Measurements from ENCODE around the gene TSPOAP1. TPM values are rescaled to one million over a fixed set of nuclear protein-coding genes. Genes with fewer than 3 reads are reported as not detected.

The TSPOAP1 gene
- total RNA-seq, 1 donor from 2014 or later, result 3.5 TPM

DNA sequence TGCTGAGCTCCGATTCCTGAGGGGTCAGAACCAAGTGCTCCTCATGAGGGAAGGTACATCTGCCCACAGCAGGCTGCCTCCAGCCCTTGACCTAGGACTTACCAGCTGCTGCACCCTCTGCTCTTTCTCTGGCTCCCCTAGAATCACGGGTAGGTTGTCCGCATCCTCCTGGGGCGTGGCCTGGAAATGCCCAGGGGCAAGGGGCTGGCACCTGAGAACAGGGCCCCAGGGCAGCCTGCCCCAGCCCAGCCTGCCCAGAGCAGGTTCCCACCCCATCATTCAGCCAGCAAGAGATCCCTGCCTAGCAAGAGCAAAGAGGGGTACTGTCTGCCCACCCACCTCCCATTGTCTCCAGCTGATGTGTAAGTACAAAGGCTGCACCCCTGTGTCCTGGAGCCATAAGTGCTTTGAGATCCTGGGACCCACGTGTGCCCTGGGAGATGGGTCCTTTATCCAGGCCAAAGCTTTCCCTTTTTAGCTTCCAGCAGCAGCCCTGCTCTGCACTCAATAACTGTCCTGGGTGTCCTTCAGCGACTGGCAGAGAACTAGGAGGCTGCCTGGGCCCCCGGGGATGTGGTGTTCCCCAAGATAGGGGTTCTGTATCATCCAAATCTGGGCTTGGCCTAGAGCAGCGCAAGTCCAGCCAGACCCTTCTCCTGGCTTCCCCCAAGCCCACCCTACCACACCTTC, 5.1 kb downstream of the TSPOAP1 start:
- H3K4me3 ChIP-seq (ENCODE audit: low read depth, low read length), result peak overlapping the region; percentile 56
- TF ChIP-seq CTCF (conservative IDR thresholded peaks at IDR 0.05; ENCODE audit: low read depth, low read length), result no peak
- DNase-seq (ENCODE audit: low read depth), result no peak

DNA sequence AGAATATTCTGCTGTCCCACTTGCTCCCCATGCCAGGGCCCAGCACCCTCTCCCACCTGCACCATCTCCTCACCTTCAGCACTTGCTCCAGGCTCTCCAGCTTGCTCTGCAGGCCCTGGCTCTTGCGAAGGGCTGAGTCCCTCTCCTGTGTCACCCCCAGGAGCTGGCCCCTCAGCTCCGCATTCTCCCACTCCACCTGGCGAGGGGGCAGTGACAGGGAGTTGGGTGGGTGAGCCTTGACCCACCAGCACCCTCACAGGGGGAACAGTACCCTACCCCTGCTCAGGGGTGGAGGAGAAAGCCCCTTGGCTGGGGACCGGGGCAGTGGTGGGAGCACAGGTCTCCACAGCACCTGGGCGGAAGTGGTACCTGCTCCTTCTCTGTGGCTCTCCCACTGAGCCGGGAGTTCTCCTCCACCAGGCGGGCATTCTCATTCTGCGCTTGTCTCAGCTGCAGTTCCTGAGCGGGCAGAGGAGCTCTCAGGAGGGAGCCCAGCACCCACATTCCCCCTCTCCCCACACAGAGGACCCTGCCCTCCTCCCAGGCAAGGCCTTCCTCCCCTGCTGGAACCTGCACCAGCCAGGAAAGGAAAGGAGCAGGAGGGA, 5.9 kb downstream of the TSPOAP1 start:
- no peak for TF ChIP-seq CTCF (conservative IDR thresholded peaks at IDR 0.05; ENCODE audit: low read depth, low read length)
- no peak overlapping the region for H3K4me3 ChIP-seq (ENCODE audit: low read depth, low read length)
- no peak for DNase-seq (ENCODE audit: low read depth)

DNA sequence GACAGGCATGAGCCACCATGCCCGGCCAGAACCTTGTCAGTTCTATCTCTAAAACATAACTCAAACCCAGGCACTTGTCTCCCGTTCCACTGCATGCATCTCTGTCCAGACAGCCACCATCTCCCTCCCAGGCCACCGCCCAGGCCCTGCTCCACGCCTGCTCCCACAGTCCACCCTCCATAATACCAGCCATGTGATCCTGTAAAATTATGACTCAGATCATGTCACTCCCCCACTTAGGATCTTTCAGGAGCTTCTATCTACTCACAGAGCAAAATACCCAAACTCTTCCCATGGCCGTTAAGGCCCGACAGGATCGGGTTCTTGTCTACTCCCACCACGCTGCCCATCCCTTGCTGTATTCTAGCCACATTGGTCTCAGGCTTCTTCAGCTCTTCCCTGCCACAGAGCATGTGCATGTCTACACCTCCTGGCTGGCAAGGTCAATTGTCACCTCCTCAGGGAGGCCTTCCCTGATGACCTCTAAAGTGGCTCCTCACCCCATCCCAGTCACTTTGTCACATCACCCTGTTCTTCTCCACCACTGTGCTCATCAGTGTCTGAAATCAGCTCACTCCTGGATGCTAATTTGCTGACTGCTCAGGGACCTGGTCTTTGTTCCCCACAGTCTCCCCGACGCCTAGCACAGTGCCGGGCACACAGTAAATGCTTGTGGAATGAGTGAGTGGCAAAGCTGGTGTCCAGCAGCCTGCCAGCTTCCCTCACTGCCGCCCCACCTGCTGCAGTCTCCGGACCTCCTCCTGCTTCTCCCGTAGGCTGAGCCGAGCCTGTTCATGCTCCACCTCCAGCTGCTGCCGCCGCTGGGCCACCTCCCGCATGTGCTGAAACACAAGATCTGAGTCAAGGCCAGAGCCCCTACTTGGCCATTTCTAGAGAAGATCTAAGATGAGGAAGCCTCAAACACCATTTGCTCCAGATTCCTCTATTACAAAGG, 6.7 kb downstream of the TSPOAP1 start:
- no peak overlapping the region for H3K4me3 ChIP-seq (ENCODE audit: low read depth, low read length)
- TF ChIP-seq CTCF (conservative IDR thresholded peaks at IDR 0.05; ENCODE audit: low read depth, low read length), result no peak

DNA sequence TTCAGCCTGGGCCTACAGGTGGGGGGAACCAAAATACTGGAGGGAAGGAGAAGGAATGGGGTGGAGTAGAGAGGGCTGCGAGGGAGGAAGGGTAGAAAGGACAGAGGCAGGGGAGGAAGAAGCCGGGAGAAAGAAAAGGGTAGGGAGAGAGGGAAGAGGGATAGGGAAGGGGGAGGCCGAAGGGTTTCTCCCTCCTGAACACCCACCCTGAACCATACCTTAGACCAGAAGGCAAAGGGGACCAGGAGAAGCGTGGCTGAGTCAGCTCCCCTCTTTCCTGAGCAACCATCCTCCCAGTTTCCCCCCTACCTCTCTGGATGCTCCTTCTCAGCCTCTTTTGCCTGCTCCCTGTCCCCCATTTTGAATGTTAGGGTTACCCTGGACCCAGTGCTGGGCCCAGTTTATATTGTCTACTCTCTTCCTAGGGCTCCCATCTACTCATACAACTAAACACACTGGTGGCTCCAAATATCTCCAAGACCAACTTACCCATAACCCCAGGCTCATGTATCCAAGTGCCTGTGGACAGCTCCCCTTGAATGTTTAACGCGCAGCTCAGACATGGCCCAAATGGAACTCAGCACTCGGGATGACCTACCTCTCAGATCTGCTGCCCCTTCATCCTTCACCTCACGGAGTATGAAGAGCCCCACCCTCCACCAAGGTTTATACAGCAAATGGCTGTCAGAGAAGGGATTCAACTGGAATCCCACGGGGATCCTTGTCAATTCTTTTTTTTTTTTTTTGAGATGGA, 7.8 kb downstream of the TSPOAP1 start:
- H3K4me3 ChIP-seq (ENCODE audit: low read depth, low read length), result no peak overlapping the region
- no peak for DNase-seq (ENCODE audit: low read depth)
- TF ChIP-seq CTCF (conservative IDR thresholded peaks at IDR 0.05; ENCODE audit: low read depth, low read length), result no peak

More for the DNA sequence above, 6.7 kb downstream of the TSPOAP1 start:
- DNase-seq (ENCODE audit: low read depth), result no peak

DNA sequence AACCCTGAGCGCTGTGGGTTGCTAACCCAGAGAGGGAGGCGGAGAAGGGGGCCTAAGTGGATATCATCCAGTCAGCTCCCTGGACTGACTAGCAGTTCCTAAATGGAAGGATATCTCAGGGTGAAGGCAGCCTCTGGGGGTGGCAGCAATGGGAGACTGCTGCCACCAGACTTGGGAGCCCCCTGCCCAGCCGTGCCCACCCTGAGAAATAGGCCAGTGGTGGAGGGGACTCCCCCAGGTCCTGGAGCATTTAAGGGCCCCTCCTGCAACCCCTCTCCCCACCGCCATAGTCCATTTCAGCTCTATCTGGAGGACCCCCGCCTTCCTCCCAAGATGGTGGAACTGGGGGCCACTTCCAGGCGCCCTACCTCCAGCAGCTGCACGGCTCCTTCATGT, 8.4 kb downstream of the TSPOAP1 start:
- no peak for DNase-seq (ENCODE audit: low read depth)
- no peak overlapping the region for H3K4me3 ChIP-seq (ENCODE audit: low read depth, low read length)
- TF ChIP-seq CTCF (conservative IDR thresholded peaks at IDR 0.05; ENCODE audit: low read depth, low read length), result no peak

Measured in epithelial cell of proximal tubule (primary cell).